ENCODE data around the gene SH2D2A. TPM values are rescaled to one million over a fixed set of nuclear protein-coding genes. Genes with fewer than 3 reads are reported as not detected.

SH2D2A gene
- total RNA-seq, 2 donors from 2014 or later, result 153 to 188 TPM

DNA sequence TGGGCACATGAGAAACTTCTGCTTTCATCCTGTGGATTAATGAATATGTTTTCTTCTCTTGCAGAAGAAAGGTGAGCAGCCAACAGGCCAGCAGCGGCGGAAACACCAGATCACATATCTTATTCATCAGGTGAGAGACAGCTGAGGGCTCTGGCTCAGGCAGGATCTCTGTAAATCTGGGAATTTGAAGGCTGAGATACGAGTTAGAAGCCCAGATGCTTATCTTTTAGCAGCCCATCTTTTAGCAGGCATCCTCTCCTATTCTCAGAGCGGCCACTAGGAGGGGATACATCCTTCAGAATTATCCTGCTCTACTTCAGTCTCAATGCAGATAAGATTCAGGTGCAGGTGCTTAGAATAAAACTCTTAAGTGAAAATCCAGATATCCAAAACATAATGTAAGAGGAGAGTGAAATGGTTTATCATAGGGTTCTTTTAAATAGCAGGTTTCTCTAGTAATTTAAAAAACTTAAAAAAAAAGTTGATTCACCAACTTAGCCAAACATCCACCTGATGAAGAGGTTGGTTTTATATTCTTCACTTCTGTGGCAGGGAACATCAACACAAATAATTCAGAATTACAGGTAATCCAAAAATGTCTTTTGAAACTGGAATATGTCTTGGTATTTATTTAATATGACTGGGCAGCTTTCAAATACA, 19.3 kb downstream of the SH2D2A start:
- DNase-seq (ENCODE audit: low spot score) (no peak), ATAC-seq (peak; percentile 64 to 76)
- Mint-ChIP-seq H3K9me3 (no peaks in the 10 kb centered on the region), H3K4me3 (no peak overlapping the region), H3K36me3 (peaks cover 36% of the 10 kb centered on the region), H3K27ac (peak overlapping the region in 1 of 2 donors; percentile 6), H3K4me1 (ENCODE audit: low read depth in 2 of 2) (peaks cover 23 to 28% of the 10 kb centered on the region in 2 donors), H3K27me3 (no peaks in the 10 kb centered on the region)

DNA sequence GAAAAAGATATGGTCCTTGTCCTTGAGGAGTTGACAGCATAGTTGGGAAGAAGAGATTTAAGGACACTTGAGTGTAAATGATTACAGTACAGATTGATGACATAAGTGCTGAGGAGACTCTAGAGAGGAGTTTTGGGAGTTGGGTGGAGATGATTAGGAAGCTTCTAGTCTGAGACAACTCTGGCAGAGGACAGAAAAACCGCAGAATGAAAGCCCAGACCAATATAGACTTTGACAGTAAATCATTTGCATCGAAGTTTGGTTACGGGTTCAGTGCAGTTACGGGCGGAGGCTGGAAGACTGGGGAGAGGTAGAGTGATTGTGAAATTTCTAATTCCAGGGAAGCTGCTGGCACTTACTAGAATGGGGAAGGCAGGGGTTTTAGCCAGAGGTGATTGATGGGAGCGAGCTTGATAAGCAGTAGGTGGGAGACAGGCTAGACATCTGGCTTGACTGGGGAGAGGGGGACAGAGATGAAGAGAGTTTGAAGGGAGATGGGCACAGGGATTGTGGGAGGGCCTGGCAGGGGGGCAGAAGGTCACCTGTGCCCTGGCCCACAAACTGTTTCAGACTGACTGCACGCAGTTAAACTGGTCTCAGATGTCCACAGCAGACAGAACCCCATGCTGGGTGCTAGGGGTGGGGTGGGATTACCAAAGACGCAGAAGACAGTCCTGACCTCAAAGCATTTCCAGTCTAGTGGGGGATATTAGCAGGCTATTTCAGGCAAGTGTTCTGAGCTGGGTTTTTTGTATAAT, 20.1 kb downstream of the SH2D2A start:
- no peaks in the 10 kb centered on the region for H3K27me3 Mint-ChIP-seq
- no peaks in the 10 kb centered on the region for H3K9me3 Mint-ChIP-seq
- H3K27ac Mint-ChIP-seq, result no peak overlapping the region
- H3K36me3 Mint-ChIP-seq, result peaks cover 42% of the 10 kb centered on the region
- peaks cover 15 to 19% of the 10 kb centered on the region in 2 donors for H3K4me1 Mint-ChIP-seq (ENCODE audit: low read depth in 2 of 2)
- H3K4me3 Mint-ChIP-seq, result no peak overlapping the region
- ATAC-seq, result no peak
- DNase-seq (ENCODE audit: low spot score), result no peak

DNA sequence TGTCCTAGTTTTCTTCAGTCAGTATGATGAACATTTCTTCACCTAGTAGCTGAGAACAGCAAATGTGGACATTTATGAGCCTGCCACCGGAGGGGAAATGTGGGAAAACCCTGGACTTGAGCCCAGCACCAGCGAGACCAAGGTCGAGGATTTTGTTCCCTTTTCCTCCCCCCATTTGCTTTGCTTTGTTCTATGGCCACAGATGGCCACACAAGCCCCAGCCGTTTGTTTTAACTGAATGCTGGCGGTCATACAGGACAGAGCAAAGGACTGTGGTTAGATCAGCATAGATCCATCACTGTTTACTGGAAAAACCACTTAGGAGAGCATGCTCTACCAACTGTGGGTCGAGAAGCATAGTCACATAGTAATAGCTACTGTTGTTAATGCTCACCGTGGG, 20.9 kb downstream of the SH2D2A start:
- H3K27ac Mint-ChIP-seq, result no peak overlapping the region
- H3K4me3 Mint-ChIP-seq, result no peak overlapping the region
- H3K27me3 Mint-ChIP-seq, result no peaks in the 10 kb centered on the region
- peaks cover 43% of the 10 kb centered on the region for H3K36me3 Mint-ChIP-seq
- DNase-seq (ENCODE audit: low spot score), result no peak
- H3K4me1 Mint-ChIP-seq (ENCODE audit: low read depth in 2 of 2), result peaks cover 8 to 12% of the 10 kb centered on the region in 2 donors
- no peak for ATAC-seq
- H3K9me3 Mint-ChIP-seq, result no peaks in the 10 kb centered on the region

- Mint-ChIP-seq H3K27ac (no peak overlapping the region), H3K4me3 (no peak overlapping the region), H3K9me3 (no peaks in the 10 kb centered on the region), H3K4me1 (ENCODE audit: low read depth in 2 of 2) (peaks cover 5 to 11% of the 10 kb centered on the region in 2 donors), H3K27me3 (no peaks in the 10 kb centered on the region), H3K36me3 (peaks cover 43% of the 10 kb centered on the region)
- ATAC-seq (no peak), DNase-seq (ENCODE audit: low spot score) (no peak)
Measured at GRCh38 chr1:156795374-156795733, 21.3 kb downstream of the SH2D2A start.

GRCh38 chr1:156794506-156795373, 21.9 kb downstream of the SH2D2A start:
- Mint-ChIP-seq H3K27me3 (no peaks in the 10 kb centered on the region), H3K4me3 (no peak overlapping the region)

DNA sequence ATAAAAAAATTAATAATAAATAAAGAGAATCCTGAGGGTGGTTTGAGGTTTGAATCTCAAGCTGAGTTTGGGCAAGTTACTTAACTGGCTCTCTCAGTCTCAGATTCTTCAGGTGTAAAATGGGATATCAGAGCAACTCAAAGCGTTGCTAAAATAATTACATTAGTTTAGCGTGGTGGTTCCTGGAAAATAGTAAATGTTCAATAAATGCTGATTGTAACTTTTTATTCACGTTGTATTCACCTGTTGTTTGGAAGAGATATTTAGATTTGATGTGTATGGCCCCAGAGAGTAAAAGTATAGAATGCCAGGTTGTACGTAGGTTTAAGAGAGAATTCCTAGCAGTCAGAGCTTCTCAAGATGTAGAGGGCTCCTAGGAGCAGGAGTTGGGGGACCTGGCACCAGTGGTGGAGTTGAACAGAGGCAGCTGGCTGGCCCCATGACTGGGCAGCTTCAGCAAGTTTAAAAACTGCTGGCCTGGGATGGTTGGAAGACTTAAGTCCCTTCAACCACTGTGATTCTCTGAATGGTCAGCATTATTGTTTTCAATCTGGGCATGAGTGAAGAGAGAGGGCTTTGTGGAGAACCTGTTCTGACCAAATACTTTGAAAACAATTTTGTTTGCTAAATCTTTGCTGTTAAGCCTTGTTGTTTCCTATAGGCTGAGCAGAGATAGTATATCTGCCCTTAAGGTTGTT, 26.9 kb downstream of the SH2D2A start:
- no peaks in the 10 kb centered on the region for H3K9me3 Mint-ChIP-seq
- no peak overlapping the region for H3K4me3 Mint-ChIP-seq
- peaks cover 10 to 12% of the 10 kb centered on the region in 2 donors for H3K4me1 Mint-ChIP-seq (ENCODE audit: low read depth in 2 of 2)
- no peak overlapping the region for H3K27ac Mint-ChIP-seq
- peaks cover 32% of the 10 kb centered on the region for H3K36me3 Mint-ChIP-seq
- ATAC-seq, result no peak
- DNase-seq (ENCODE audit: low spot score), result no peak
- no peaks in the 10 kb centered on the region for H3K27me3 Mint-ChIP-seq

More at GRCh38 chr1:156794506-156795373, 21.9 kb downstream of the SH2D2A start:
- no peak overlapping the region for H3K27ac Mint-ChIP-seq
- H3K9me3 Mint-ChIP-seq, result no peaks in the 10 kb centered on the region
- H3K36me3 Mint-ChIP-seq, result peaks cover 40% of the 10 kb centered on the region
- no peak for ATAC-seq
- peaks cover 5 to 9% of the 10 kb centered on the region in 2 donors for H3K4me1 Mint-ChIP-seq (ENCODE audit: low read depth in 2 of 2)
- DNase-seq (ENCODE audit: low spot score), result no peak

DNA sequence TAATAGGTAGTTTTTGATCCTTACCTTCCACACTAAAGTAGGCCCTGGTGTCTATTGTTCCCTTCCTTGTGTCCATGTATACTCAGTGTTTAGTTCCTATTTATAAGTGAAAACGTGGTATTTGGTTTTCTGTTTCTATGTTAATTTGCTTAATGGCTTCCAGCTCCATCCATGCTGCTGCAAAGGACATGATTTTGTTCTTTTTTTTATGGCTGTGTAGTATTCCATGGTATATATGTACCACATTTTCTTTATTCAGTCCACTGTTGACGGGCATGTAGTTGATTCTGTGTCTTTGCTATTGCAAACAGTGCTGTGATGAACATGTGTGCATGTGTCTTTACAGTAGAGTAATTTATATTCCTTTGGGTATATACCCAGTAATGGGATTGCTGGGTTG, 28.5 kb downstream of the SH2D2A start:
- Mint-ChIP-seq H3K9me3 (no peaks in the 10 kb centered on the region), H3K4me1 (ENCODE audit: low read depth in 2 of 2) (peaks cover 10 to 12% of the 10 kb centered on the region in 2 donors), H3K27ac (no peak overlapping the region), H3K4me3 (no peak overlapping the region), H3K36me3 (peaks cover 26% of the 10 kb centered on the region), H3K27me3 (no peaks in the 10 kb centered on the region)
- DNase-seq (ENCODE audit: low spot score), result no peak
- no peak for ATAC-seq

DNA sequence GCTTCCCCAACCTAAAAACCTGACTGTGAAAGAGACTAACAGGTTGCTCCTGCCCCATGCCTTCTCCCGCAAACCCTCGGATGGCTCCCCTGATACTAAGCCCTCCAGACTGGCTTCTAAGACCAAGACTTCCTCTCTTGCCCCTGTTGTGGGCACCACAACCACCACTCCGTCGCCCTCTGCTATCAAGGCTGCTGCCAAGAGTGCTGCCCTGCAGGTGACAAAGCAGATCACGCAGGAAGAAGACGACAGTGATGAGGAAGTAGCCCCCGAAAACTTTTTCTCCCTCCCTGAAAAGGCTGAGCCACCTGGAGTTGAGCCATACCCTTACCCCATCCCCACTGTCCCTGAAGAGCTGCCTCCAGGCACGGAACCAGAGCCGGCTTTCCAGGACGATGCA, 30.0 kb downstream of the SH2D2A start:
- no peak for ATAC-seq
- DNase-seq (ENCODE audit: low spot score), result no peak
- no peak overlapping the region for H3K4me3 Mint-ChIP-seq
- peak overlapping the region in 1 of 2 donors; percentile 16 for H3K27ac Mint-ChIP-seq
- H3K9me3 Mint-ChIP-seq, result no peaks in the 10 kb centered on the region
- H3K4me1 Mint-ChIP-seq (ENCODE audit: low read depth in 2 of 2), result peaks cover 19 to 22% of the 10 kb centered on the region in 2 donors
- peaks cover 25% of the 10 kb centered on the region for H3K36me3 Mint-ChIP-seq
- no peaks in the 10 kb centered on the region for H3K27me3 Mint-ChIP-seq

GRCh38 chr1:156785458-156785857, 31.2 kb downstream of the SH2D2A start:
- Mint-ChIP-seq H3K27me3 (no peaks in the 10 kb centered on the region), H3K9me3 (no peaks in the 10 kb centered on the region), H3K36me3 (peaks cover 29% of the 10 kb centered on the region), H3K4me1 (ENCODE audit: low read depth in 2 of 2) (peaks cover 28% of the 10 kb centered on the region in 2 donors), H3K4me3 (no peak overlapping the region), H3K27ac (peak overlapping the region in 1 of 2 donors; percentile 17)
- ATAC-seq (no peak), DNase-seq (ENCODE audit: low spot score) (no peak)

DNA sequence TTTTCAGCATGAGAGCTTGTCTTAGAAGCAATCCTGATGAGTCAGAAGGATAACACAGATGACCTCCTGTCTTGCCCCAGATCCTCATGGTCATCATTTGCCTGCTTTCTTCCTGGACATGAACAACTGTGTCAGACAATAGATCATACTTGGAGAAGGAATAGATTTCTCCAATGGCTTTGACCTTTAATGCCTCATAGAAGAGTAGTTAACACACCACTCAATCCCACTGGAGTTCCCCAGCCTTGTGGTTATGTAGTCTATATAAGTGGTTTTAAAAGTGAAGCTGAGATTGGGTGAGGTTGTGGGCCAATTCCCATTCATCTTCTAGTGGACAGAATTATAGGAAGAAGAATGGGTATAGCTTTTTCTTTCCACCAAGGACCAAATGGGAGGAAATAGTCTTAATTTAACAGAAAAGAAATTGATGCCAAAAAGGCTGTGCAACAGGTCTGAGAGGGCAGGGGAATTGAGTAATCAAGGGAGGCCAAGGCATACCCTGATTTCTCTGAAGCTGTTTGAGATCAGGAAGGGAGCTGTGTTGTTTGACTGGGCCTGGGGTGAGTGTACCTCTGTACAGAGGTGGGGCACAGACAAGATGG, 35.0 kb downstream of the SH2D2A start:
- H3K4me1 Mint-ChIP-seq (ENCODE audit: low read depth in 2 of 2), result peaks cover 31 to 43% of the 10 kb centered on the region in 2 donors
- H3K27ac Mint-ChIP-seq, result peak overlapping the region in 1 of 2 donors; percentile 82
- ATAC-seq, result peak; percentile 46 to 66
- H3K27me3 Mint-ChIP-seq, result no peaks in the 10 kb centered on the region
- peaks cover 17% of the 10 kb centered on the region for H3K36me3 Mint-ChIP-seq
- H3K9me3 Mint-ChIP-seq, result no peaks in the 10 kb centered on the region
- H3K4me3 Mint-ChIP-seq, result no peak overlapping the region
- DNase-seq (ENCODE audit: low spot score), result no peak

DNA sequence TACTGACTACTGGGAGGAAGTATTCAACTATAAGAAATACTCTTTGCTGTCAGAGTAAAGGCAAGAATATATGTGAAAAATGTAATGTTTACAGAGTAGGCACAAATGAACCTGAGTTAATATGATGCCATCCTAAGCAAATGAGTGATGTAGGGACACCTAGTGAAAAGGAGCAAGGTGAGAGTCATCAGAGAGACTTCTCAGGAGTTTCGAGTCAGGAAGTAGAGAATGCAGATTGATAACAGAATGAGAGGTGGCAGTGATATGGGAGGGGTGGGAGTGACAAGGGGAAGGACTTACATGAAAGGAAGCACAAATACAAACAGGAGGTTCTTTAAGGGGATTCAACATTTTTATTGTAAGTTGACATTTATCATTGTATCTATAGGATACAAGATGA, 39.1 kb downstream of the SH2D2A start:
- no peaks in the 10 kb centered on the region for H3K9me3 Mint-ChIP-seq

GRCh38 chr1:156776942-156777341, 39.7 kb downstream of the SH2D2A start:
- no peaks in the 10 kb centered on the region for H3K27me3 Mint-ChIP-seq
- H3K36me3 Mint-ChIP-seq, result peaks cover 10% of the 10 kb centered on the region
- no peak for DNase-seq (ENCODE audit: low spot score)
- H3K9me3 Mint-ChIP-seq, result no peaks in the 10 kb centered on the region
- ATAC-seq, result no peak
- peaks cover 40 to 54% of the 10 kb centered on the region in 2 donors for H3K4me1 Mint-ChIP-seq (ENCODE audit: low read depth in 2 of 2)
- no peak overlapping the region for H3K4me3 Mint-ChIP-seq
- peak overlapping the region in 1 of 2 donors; percentile 6 for H3K27ac Mint-ChIP-seq

More for the DNA sequence above, 39.1 kb downstream of the SH2D2A start:
- Mint-ChIP-seq H3K27me3 (no peaks in the 10 kb centered on the region), H3K36me3 (peaks cover 10% of the 10 kb centered on the region), H3K4me1 (ENCODE audit: low read depth in 2 of 2) (peaks cover 45 to 58% of the 10 kb centered on the region in 2 donors), H3K27ac (peak overlapping the region in 1 of 2 donors; percentile 13), H3K4me3 (no peak overlapping the region)
- ATAC-seq (no peak), DNase-seq (ENCODE audit: low spot score) (no peak)

- H3K4me1 Mint-ChIP-seq (ENCODE audit: low read depth in 2 of 2), result peaks cover 38 to 50% of the 10 kb centered on the region in 2 donors
- H3K36me3 Mint-ChIP-seq, result peaks cover 8% of the 10 kb centered on the region
- ATAC-seq (no peak), DNase-seq (ENCODE audit: low spot score) (no peak)
- no peaks in the 10 kb centered on the region for H3K9me3 Mint-ChIP-seq
- no peak overlapping the region for H3K4me3 Mint-ChIP-seq
- peak overlapping the region in 1 of 2 donors; percentile 64 for H3K27ac Mint-ChIP-seq
- no peaks in the 10 kb centered on the region for H3K27me3 Mint-ChIP-seq
Measured at GRCh38 chr1:156775799-156776198, 40.8 kb downstream of the SH2D2A start.
